ENCODE data around the gene TTYH2. TPM values are rescaled to one million over a fixed set of nuclear protein-coding genes. Genes with fewer than 3 reads are reported as not detected.

TTYH2 gene
- total and polyA plus RNA-seq, 10 of the 15 experiments (the other 5 are each of a cell fraction or from before 2014, with no cell fraction given), result 0.26 to 25.2 (median 6.6) TPM

GRCh38 chr17:74222399-74222798, 9.0 kb downstream of the TTYH2 start (continued):
- TF ChIP-seq BCLAF1 (IDR thresholded peaks at IDR 0.05), result no peak
- no peak for TF ChIP-seq YBX1 (IDR thresholded peaks at IDR 0.05)
- no peak for TF ChIP-seq TAF1 (IDR thresholded peaks at IDR 0.05; ENCODE audit: borderline replicate concordance, low read depth, low read length)
- TF ChIP-seq HDGF (IDR thresholded peaks at IDR 0.05), result no peak
- no peak for TF ChIP-seq ZBTB4 (CRISPR knock-in tag; IDR thresholded peaks at IDR 0.05)
- no peak for TF ChIP-seq ETV6 (conservative IDR thresholded peaks at IDR 0.05 in 1 of 2, IDR thresholded peaks at IDR 0.05 in 1 of 2; ENCODE audit: borderline replicate concordance in 1 of 2, low read depth in 1 of 2)
- no peak for TF ChIP-seq TCF7 (IDR thresholded peaks at IDR 0.05; ENCODE audit: borderline replicate concordance)
- TF ChIP-seq BCL3 (IDR thresholded peaks at IDR 0.05; ENCODE audit: borderline replicate concordance, insufficient read depth, low read depth, low read length, poor library complexity, severe bottlenecking), result no peak
- no peak for TF ChIP-seq BRCA1 (IDR thresholded peaks at IDR 0.05; ENCODE audit: low read depth, low read length)

Data from GM12878 (cell line).